H1 (cell line): Measurements from ENCODE around the gene FBXL5. TPM values are rescaled to one million over a fixed set of nuclear protein-coding genes. Genes with fewer than 3 reads are reported as not detected.

Source experiments
- polyA plus RNA-seq, 7 experiments: library from polyadenylated mRNA; depleted of rRNA in 3 of 7; stranded (reverse) in 5 of 7; unstranded in 2 of 7; fragments of >200 nt in 5 of 7; fragments of 200-250 nt in 2 of 7; gene quantifications; 1 replicate in 5 of 7; 2 replicates in 1 of 7; 4 replicates in 1 of 7; pipeline versions ENCODE4 v1.2.1 to v1.2.3, GENCODE V29; 2011 to 2013; ENCODE audit warnings: missing spikeins in 2 of 7, mixed read lengths in 2 of 7
- total RNA-seq: library from RNA; stranded (reverse); fragmentation: NEBNext Ultra II Directional; extraction: Animal tissue kit (Norgen Biotek cat#: 25700); gene quantifications from 2 replicates; pipeline ENCODE4 v1.2.1, GENCODE V29; 2021

The FBXL5 gene
- total and polyA plus RNA-seq, 2 of the 8 experiments (the other 6 are each of a cell fraction or from before 2014, with no cell fraction given), result 34.6 to 62.7 TPM

Other genes with a start within 250 kb of the FBXL5 start
- gene C1QTNF7, start 227.3 kb downstream of the FBXL5 start, total RNA-seq, result not detected in 2 replicates
- not detected in 2 replicates for gene C1QTNF7, start 227.3 kb downstream of the FBXL5 start, polyA plus RNA-seq (2011; rRNA removed)
- gene CC2D2A, start 185.5 kb downstream of the FBXL5 start, total RNA-seq, result 11.0 and 11.1 TPM in 2 replicates
- 7.3 and 12.2 TPM in 2 replicates for gene CC2D2A, start 185.5 kb downstream of the FBXL5 start, polyA plus RNA-seq (2011; rRNA removed)
- gene FAM200B, start 26.5 kb upstream of the FBXL5 start, total RNA-seq, result 21.9 and 23.7 TPM in 2 replicates
- 10.7 and 11.9 TPM in 2 replicates for gene FAM200B, start 26.5 kb upstream of the FBXL5 start, polyA plus RNA-seq (2011; rRNA removed)
- gene BST1, start 47.7 kb upstream of the FBXL5 start, total RNA-seq, result 0.52 TPM in 1 of 2 replicates, not detected in the other
- gene BST1, start 47.7 kb upstream of the FBXL5 start, polyA plus RNA-seq (2011; rRNA removed), result 0.20 and 0.54 TPM in 2 replicates
- 0.11 and 0.24 TPM in 2 replicates for gene CD38, start 123.0 kb upstream of the FBXL5 start, total RNA-seq
- gene CD38, start 123.0 kb upstream of the FBXL5 start, polyA plus RNA-seq (2011; rRNA removed), result 0.14 and 0.27 TPM in 2 replicates